K562 (cell line): ENCODE data around the gene TEDC1.

Source experiments
- CREM ChIP-seq: IDR thresholded peaks from 2 replicates; pipeline ENCODE4 v1.6.1; 2014; ENCODE audit warnings: antibody characterized with exemption, low read depth
- E2F3 ChIP-seq: fragments of 250-450 bp; sonication (Bioruptor Pico); IDR thresholded peaks from 2 replicates; pipeline ENCODE4 v1.4.0; 2020; ENCODE audit warnings: mild to moderate bottlenecking
- HDAC2 ChIP-seq: fragments of 450-650 bp; IDR thresholded peaks from 2 replicates; pipeline ENCODE4 v1.6.1; 2016; ENCODE audit warnings: mild to moderate bottlenecking
- KLF13 ChIP-seq: fragments of 450-650 bp; IDR thresholded peaks from 2 replicates; pipeline ENCODE4 v1.6.1; 2016; ENCODE audit warnings: missing genetic modification characterization, low read depth, mild to moderate bottlenecking, missing compliant biosample characterization, moderate library complexity, borderline replicate concordance
- POLR2A ChIP-seq: fragments of 450-650 bp; conservative IDR thresholded peaks from 2 replicates; pipeline ENCODE4 v1.6.1; 2016
- RAD21 ChIP-seq, 2 experiments: fragments of 250-450 bp in 1 of 2; fragments of 450-650 bp in 1 of 2; sonication (Bioruptor Pico) in 1 of 2; formaldehyde crosslinking in 1 of 2; IDR thresholded peaks in 1 of 2; conservative IDR thresholded peaks in 1 of 2; 2 replicates each; pipeline versions ENCODE4 v1.4.0 to v1.8.0; 2020 to 2022; ENCODE audit warnings: mild to moderate bottlenecking in 2 of 2, moderate library complexity in 1 of 2
- TAF1 ChIP-seq: IDR thresholded peaks from 2 replicates; pipeline ENCODE4 v1.6.1; 2011; ENCODE audit warnings: mild to moderate bottlenecking, low read length, moderate library complexity; ENCODE audit not compliant: insufficient read depth, control insufficient read depth, severe bottlenecking; ENCODE audit errors: extremely low read depth
- TARDBP ChIP-seq: fragments of 450-650 bp; IDR thresholded peaks from 2 replicates; pipeline ENCODE4 v1.6.1; 2016
- ZNF143 ChIP-seq: sonication (generic); formaldehyde crosslinking; IDR thresholded peaks from 2 replicates; pipeline ENCODE4 v1.9.0; 2022; ENCODE audit warnings: mild to moderate bottlenecking, missing genetic modification reagents
- ZNF174 ChIP-seq: fragments of 250-450 bp; sonication (Bioruptor Pico); IDR thresholded peaks from 2 replicates; pipeline ENCODE4 v1.4.0; 2020; ENCODE audit warnings: mild to moderate bottlenecking
- ZNF384 ChIP-seq: IDR thresholded peaks from 2 replicates; pipeline ENCODE4 v1.6.1; 2012; ENCODE audit warnings: low read depth, low read length, improper control_type of control experiment
- ZNF77 ChIP-seq: fragments of 250-450 bp; sonication (Bioruptor Pico); IDR thresholded peaks from 2 replicates; pipeline ENCODE4 v1.5.0; 2020
- TF ChIP-seq, protein P1 (sequence below): fragments of 250-450 bp; sonication (Bioruptor Pico); IDR thresholded peaks from 2 replicates; pipeline ENCODE4 v1.4.0; 2020; ENCODE audit warnings: mild to moderate bottlenecking, moderate library complexity
- TF ChIP-seq, protein P2 (sequence below): sonication (generic); formaldehyde crosslinking; IDR thresholded peaks from 2 replicates; pipeline ENCODE4 v1.8.0; 2023; ENCODE audit warnings: missing genetic modification reagents, mild to moderate bottlenecking, borderline replicate concordance

DNA sequence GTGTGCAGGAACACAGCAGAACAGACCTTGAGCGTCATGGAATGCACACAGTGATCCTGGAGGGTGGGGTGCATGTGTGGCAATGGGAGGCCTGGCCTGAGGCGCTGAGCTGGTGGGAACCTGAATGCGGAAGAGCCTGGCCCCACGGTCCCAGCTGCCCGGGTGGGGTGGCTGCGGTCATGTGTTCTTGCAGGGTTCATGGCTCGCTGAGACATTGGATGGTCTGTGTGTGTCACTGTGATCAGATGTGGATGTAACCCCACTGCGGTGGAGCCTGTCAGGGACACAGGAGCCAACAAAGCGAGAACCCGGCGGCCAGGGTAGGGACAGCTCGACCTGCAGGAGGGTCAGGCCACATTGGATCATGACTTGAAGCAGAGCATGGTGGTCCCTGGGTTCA, 48.2 kb upstream of the TEDC1 start:
- TF ChIP-seq, protein P1, sequence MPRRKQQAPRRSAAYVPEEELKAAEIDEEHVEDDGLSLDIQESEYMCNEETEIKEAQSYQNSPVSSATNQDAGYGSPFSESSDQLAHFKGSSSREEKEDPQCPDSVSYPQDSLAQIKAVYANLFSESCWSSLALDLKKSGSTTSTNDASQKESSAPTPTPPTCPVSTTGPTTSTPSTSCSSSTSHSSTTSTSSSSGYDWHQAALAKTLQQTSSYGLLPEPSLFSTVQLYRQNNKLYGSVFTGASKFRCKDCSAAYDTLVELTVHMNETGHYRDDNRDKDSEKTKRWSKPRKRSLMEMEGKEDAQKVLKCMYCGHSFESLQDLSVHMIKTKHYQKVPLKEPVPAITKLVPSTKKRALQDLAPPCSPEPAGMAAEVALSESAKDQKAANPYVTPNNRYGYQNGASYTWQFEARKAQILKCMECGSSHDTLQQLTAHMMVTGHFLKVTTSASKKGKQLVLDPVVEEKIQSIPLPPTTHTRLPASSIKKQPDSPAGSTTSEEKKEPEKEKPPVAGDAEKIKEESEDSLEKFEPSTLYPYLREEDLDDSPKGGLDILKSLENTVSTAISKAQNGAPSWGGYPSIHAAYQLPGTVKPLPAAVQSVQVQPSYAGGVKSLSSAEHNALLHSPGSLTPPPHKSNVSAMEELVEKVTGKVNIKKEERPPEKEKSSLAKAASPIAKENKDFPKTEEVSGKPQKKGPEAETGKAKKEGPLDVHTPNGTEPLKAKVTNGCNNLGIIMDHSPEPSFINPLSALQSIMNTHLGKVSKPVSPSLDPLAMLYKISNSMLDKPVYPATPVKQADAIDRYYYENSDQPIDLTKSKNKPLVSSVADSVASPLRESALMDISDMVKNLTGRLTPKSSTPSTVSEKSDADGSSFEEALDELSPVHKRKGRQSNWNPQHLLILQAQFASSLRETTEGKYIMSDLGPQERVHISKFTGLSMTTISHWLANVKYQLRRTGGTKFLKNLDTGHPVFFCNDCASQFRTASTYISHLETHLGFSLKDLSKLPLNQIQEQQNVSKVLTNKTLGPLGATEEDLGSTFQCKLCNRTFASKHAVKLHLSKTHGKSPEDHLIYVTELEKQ (CRISPR knock-in tag) = no peak
- TF ChIP-seq HDAC2 (no peak), TAF1 (no peak), TARDBP (no peak), KLF13 (tag) (no peak), ZNF77 (no peak), ZNF174 (no peak), ZNF143 (CRISPR knock-in tag) (no peak), ZNF384 (no peak), RAD21 (CRISPR knock-in tag; conservative IDR thresholded peaks at IDR 0.05 in 1 of 2, IDR thresholded peaks at IDR 0.05 in 1 of 2) (no peak), POLR2A (no peak), CREM (no peak), E2F3 (CRISPR knock-in tag) (no peak)
- TF ChIP-seq, protein P2, sequence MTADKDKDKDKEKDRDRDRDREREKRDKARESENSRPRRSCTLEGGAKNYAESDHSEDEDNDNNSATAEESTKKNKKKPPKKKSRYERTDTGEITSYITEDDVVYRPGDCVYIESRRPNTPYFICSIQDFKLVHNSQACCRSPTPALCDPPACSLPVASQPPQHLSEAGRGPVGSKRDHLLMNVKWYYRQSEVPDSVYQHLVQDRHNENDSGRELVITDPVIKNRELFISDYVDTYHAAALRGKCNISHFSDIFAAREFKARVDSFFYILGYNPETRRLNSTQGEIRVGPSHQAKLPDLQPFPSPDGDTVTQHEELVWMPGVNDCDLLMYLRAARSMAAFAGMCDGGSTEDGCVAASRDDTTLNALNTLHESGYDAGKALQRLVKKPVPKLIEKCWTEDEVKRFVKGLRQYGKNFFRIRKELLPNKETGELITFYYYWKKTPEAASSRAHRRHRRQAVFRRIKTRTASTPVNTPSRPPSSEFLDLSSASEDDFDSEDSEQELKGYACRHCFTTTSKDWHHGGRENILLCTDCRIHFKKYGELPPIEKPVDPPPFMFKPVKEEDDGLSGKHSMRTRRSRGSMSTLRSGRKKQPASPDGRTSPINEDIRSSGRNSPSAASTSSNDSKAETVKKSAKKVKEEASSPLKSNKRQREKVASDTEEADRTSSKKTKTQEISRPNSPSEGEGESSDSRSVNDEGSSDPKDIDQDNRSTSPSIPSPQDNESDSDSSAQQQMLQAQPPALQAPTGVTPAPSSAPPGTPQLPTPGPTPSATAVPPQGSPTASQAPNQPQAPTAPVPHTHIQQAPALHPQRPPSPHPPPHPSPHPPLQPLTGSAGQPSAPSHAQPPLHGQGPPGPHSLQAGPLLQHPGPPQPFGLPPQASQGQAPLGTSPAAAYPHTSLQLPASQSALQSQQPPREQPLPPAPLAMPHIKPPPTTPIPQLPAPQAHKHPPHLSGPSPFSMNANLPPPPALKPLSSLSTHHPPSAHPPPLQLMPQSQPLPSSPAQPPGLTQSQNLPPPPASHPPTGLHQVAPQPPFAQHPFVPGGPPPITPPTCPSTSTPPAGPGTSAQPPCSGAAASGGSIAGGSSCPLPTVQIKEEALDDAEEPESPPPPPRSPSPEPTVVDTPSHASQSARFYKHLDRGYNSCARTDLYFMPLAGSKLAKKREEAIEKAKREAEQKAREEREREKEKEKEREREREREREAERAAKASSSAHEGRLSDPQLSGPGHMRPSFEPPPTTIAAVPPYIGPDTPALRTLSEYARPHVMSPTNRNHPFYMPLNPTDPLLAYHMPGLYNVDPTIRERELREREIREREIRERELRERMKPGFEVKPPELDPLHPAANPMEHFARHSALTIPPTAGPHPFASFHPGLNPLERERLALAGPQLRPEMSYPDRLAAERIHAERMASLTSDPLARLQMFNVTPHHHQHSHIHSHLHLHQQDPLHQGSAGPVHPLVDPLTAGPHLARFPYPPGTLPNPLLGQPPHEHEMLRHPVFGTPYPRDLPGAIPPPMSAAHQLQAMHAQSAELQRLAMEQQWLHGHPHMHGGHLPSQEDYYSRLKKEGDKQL (CRISPR knock-in tag) = no peak
